GM23338 (cell line): Measurements from ENCODE around the gene CHAT. TPM values are rescaled to one million over a fixed set of nuclear protein-coding genes. Genes with fewer than 3 reads are reported as not detected.

Source experiments
- ATAC-seq: fragments of 200-7000 bp; cut with Tn5 transposase; 3 replicates; pipeline ENCODE4 v1.9.1; 2020
- DNase-seq: peaks from one replicate; pipeline ENCODE4 v3.0.0-alpha.2; 2015; ENCODE audit warnings: low spot score
- H2AFZ ChIP-seq: fragments of 200-600 bp; sonication (generic); 2 replicates; pipeline ENCODE4 v1.8.0; 2016; ENCODE audit warnings: antibody characterized with exemption, mild to moderate bottlenecking, moderate library complexity
- H3F3A ChIP-seq: fragments of 200-600 bp; sonication (generic); replicated peaks from 2 replicates; pipeline ENCODE4 v1.8.0; 2017; ENCODE audit warnings: antibody characterized with exemption, mixed run types, low read depth
- H3K27ac ChIP-seq: fragments of 200-600 bp; sonication (generic); 2 replicates; pipeline ENCODE4 v1.6.1; 2016; ENCODE audit warnings: low read depth
- H3K27me3 ChIP-seq: fragments of 200-600 bp; sonication (generic); 2 replicates; pipeline ENCODE4 v1.8.0; 2016; ENCODE audit warnings: mild to moderate bottlenecking, mixed run types, moderate library complexity; ENCODE audit not compliant: insufficient read depth
- H3K36me3 ChIP-seq: fragments of 200-600 bp; sonication (generic); 2 replicates; pipeline ENCODE4 v1.8.0; 2016; ENCODE audit warnings: mild to moderate bottlenecking; ENCODE audit not compliant: insufficient read depth
- H3K4me1 ChIP-seq: fragments of 200-600 bp; sonication (generic); 2 replicates; pipeline ENCODE4 v1.8.0; 2016; ENCODE audit warnings: mild to moderate bottlenecking, moderate library complexity; ENCODE audit not compliant: insufficient read depth
- H3K4me2 ChIP-seq: fragments of 200-600 bp; sonication (generic); 2 replicates; pipeline ENCODE4 v1.7.1; 2017; ENCODE audit warnings: mixed run types
- H3K4me3 ChIP-seq: fragments of 200-600 bp; sonication (generic); 2 replicates; pipeline ENCODE4 v1.6.1; 2016; ENCODE audit warnings: mixed run types
- H3K79me2 ChIP-seq: fragments of 200-600 bp; sonication (generic); replicated peaks from 2 replicates; pipeline ENCODE4 v1.8.0; 2017; ENCODE audit warnings: mild to moderate bottlenecking; ENCODE audit not compliant: insufficient read depth
- H3K9me2 ChIP-seq: fragments of 200-600 bp; sonication (generic); 2 replicates; pipeline ENCODE4 v1.8.0; 2017; ENCODE audit not compliant: insufficient read depth
- H4K20me1 ChIP-seq: fragments of 200-600 bp; sonication (generic); replicated peaks from 2 replicates; pipeline ENCODE4 v1.8.0; 2017; ENCODE audit warnings: mild to moderate bottlenecking; ENCODE audit not compliant: insufficient read depth
- H3K27ac Mint-ChIP-seq: 2 replicates; pipeline ENCODE4 v1.8.0; 2020; ENCODE audit warnings: inconsistent platforms, mild to moderate bottlenecking, moderate library complexity, mixed read lengths
- H3K27me3 Mint-ChIP-seq: 3 replicates; pipeline ENCODE4 v1.8.0; 2022; ENCODE audit warnings: low read depth, mild to moderate bottlenecking, moderate library complexity, mixed read lengths, inconsistent platforms; ENCODE audit not compliant: insufficient read depth, poor library complexity
- H3K36me3 Mint-ChIP-seq: 3 replicates; pipeline ENCODE4 v1.8.0; 2021; ENCODE audit warnings: low read depth, mild to moderate bottlenecking, inconsistent platforms, moderate library complexity, mixed read lengths
- H3K4me1 Mint-ChIP-seq: 3 replicates; pipeline ENCODE4 v1.8.0; 2020; ENCODE audit warnings: mild to moderate bottlenecking, inconsistent platforms, mixed read lengths
- H3K4me3 Mint-ChIP-seq: 3 replicates; pipeline ENCODE4 v1.8.0; 2021; ENCODE audit warnings: moderate library complexity, mild to moderate bottlenecking, inconsistent platforms, mixed read lengths
- H3K9me3 Mint-ChIP-seq: 3 replicates; pipeline ENCODE4 v1.8.0; 2020; ENCODE audit warnings: moderate library complexity, mild to moderate bottlenecking, inconsistent platforms, mixed read lengths
- CREB1 ChIP-seq: fragments of 250-450 bp; sonication (Bioruptor Pico); IDR thresholded peaks from 2 replicates; pipeline ENCODE4 v1.5.0; 2020; ENCODE audit warnings: low read depth, mild to moderate bottlenecking, moderate library complexity
- CTCF ChIP-seq, 2 experiments: fragments of 200-600 bp in 1 of 2; sonication (generic) in 1 of 2; conservative IDR thresholded peaks; 2 replicates each; pipeline versions ENCODE4 v1.5.1 to v1.6.1; 2016 to 2017; ENCODE audit warnings: antibody characterized with exemption in 2 of 2, low read depth in 2 of 2, mild to moderate bottlenecking in 2 of 2, moderate library complexity in 1 of 2
- ETS1 ChIP-seq: IDR thresholded peaks from 2 replicates; pipeline ENCODE4 v1.6.1; 2016; ENCODE audit warnings: antibody characterized with exemption
- EZH2 ChIP-seq: fragments of 200-600 bp; sonication (generic); IDR thresholded peaks from one replicate; pipeline ENCODE4 v1.8.0; 2017; ENCODE audit warnings: antibody characterized with exemption, mild to moderate bottlenecking, low read depth; ENCODE audit not compliant: unreplicated experiment
- EZH2phosphoT487 ChIP-seq: fragments of 200-600 bp; sonication (generic); IDR thresholded peaks from one replicate; pipeline ENCODE4 v1.8.1; 2018; ENCODE audit warnings: antibody characterized with exemption; ENCODE audit not compliant: unreplicated experiment
- JUNB ChIP-seq: IDR thresholded peaks from one replicate; pipeline ENCODE4 v1.6.1; 2016; ENCODE audit warnings: antibody characterized with exemption; ENCODE audit not compliant: unreplicated experiment
- NANOG ChIP-seq: IDR thresholded peaks from 2 replicates; pipeline ENCODE4 v1.6.1; 2016; ENCODE audit warnings: antibody characterized with exemption, borderline replicate concordance
- POLR2AphosphoS5 ChIP-seq: IDR thresholded peaks from 2 replicates; pipeline ENCODE4 v1.6.1; 2016; ENCODE audit warnings: antibody characterized with exemption, low read depth
- REST ChIP-seq: IDR thresholded peaks from one replicate; pipeline ENCODE4 v1.6.1; 2018; ENCODE audit warnings: antibody characterized with exemption; ENCODE audit not compliant: unreplicated experiment
- STAT1 ChIP-seq: IDR thresholded peaks from one replicate; pipeline ENCODE4 v1.6.1; 2016; ENCODE audit warnings: antibody characterized with exemption; ENCODE audit not compliant: unreplicated experiment
- ZNF114 ChIP-seq: fragments of 250-450 bp; sonication (Bioruptor Pico); IDR thresholded peaks from 2 replicates; pipeline ENCODE4 v1.5.0; 2020; ENCODE audit warnings: mild to moderate bottlenecking, moderate library complexity
- ZNF331 ChIP-seq: fragments of 250-450 bp; sonication (Bioruptor Pico); IDR thresholded peaks from 2 replicates; pipeline ENCODE4 v1.5.0; 2020; ENCODE audit warnings: low read depth, mild to moderate bottlenecking, moderate library complexity
- ZNF462 ChIP-seq: fragments of 250-450 bp; sonication (Bioruptor Pico); IDR thresholded peaks from 2 replicates; pipeline ENCODE4 v1.5.0; 2020; ENCODE audit warnings: mild to moderate bottlenecking, moderate library complexity
- polyA plus RNA-seq: library from polyadenylated mRNA; unstranded; fragments of >200 nt; fragmentation: Nextera tagmentation; extraction: Ambion mirVana; gene quantifications from 2 replicates; pipeline ENCODE4 v1.2.1, GENCODE V29; 2016
- total RNA-seq: library from RNA; depleted of rRNA; stranded (reverse); fragments of >200 nt; shearing (Covaris generic); gene quantifications from 2 replicates; pipeline ENCODE4 v1.2.3, GENCODE V29; 2014

CHAT gene
- total and polyA plus RNA-seq, 2 experiments from 2014 or later: not detected

GRCh38 chr10:49627644-49628247 is 13.9 kb downstream of the CHAT start:
- Mint-ChIP-seq H3K27ac (no peak overlapping the region), H3K4me1 (no peaks in the 10 kb centered on the region; the same call in 2 of the 3 replicates), H3K27me3 (no peaks in the 10 kb centered on the region), H3K36me3 (no peaks in the 10 kb centered on the region), H3K9me3 (no peaks in the 10 kb centered on the region), H3K4me3 (no peak overlapping the region)
- H3K9me2 ChIP-seq: peaks cover 7% of the 10 kb centered on the region; the same call in 1 of the 2 replicates
- DNase-seq: no peak
- H3K27ac ChIP-seq: no peak overlapping the region
- H3F3A ChIP-seq: no peaks in the 10 kb centered on the region
- H3K27me3 ChIP-seq: no peaks in the 10 kb centered on the region
- no peak for ATAC-seq
- H3K79me2 ChIP-seq: no peaks in the 10 kb centered on the region
- H3K36me3 ChIP-seq: no peaks in the 10 kb centered on the region
- TF ChIP-seq STAT1 (no peak), CTCF (conservative IDR thresholded peaks at IDR 0.05; ENCODE audit: low read depth in 2 of 2) (no peak), NANOG (no peak), ZNF114 (CRISPR knock-in tag) (no peak), ZNF462 (CRISPR knock-in tag) (no peak), REST (no peak), CREB1 (CRISPR knock-in tag) (no peak), ZNF331 (CRISPR knock-in tag) (no peak), JUNB (no peak), POLR2AphosphoS5 (no peak), ETS1 (no peak), EZH2 (no peak), EZH2phosphoT487 (no peak)
- H4K20me1 ChIP-seq: no peaks in the 10 kb centered on the region
- no peak overlapping the region for H3K4me2 ChIP-seq
- H2AFZ ChIP-seq: no peak overlapping the region
- H3K4me1 ChIP-seq: no peaks in the 10 kb centered on the region
- H3K4me3 ChIP-seq: no peak overlapping the region
